ENCODE results near the gene VASP.

Gene VASP

GRCh38 chr19:45492627-45493470, 14.4 kb upstream of the VASP start:
- TF ChIP-seq CTCF (IDR thresholded peaks at IDR 0.05; ENCODE audit: low read depth, low read length), result no peak
- no peak for DNase-seq

GRCh38 chr19:45494261-45494916, 12.9 kb upstream of the VASP start:
- peaks cover 21% of the 10 kb centered on the region for H3K36me3 ChIP-seq
- H3K4me1 ChIP-seq, result peaks cover 5% of the 10 kb centered on the region
- no peaks in the 10 kb centered on the region for H3K27me3 ChIP-seq
- no peak for DNase-seq
- H3K4me3 ChIP-seq (ENCODE audit: low read depth, low read length), result no peak overlapping the region
- TF ChIP-seq CTCF (IDR thresholded peaks at IDR 0.05; ENCODE audit: low read depth, low read length), result no peak
- no peaks in the 10 kb centered on the region; the same call in 1 of the 2 replicates for H3K9me3 ChIP-seq

More at GRCh38 chr19:45492627-45493470, 14.4 kb upstream of the VASP start:
- no peaks in the 10 kb centered on the region for H3K9me3 ChIP-seq
- no peaks in the 10 kb centered on the region for H3K4me1 ChIP-seq
- H3K27me3 ChIP-seq, result no peaks in the 10 kb centered on the region
- no peak overlapping the region for H3K4me3 ChIP-seq (ENCODE audit: low read depth, low read length)
- H3K36me3 ChIP-seq, result peaks cover 21% of the 10 kb centered on the region

- Histone ChIP-seq H3K36me3 (peaks cover 21% of the 10 kb centered on the region), H3K4me3 (ENCODE audit: low read depth, low read length) (peak overlapping the region; percentile 6; the same call in 1 of the 2 replicates), H3K9me3 (no peaks in the 10 kb centered on the region; the same call in 1 of the 2 replicates), H3K4me1 (peaks cover 6% of the 10 kb centered on the region), H3K27me3 (no peaks in the 10 kb centered on the region)
- TF ChIP-seq CTCF (IDR thresholded peaks at IDR 0.05; ENCODE audit: low read depth, low read length), result no peak
- no peak for DNase-seq
Measured at GRCh38 chr19:45495178-45495577, 12.1 kb upstream of the VASP start.

- no peak for TF ChIP-seq CTCF (IDR thresholded peaks at IDR 0.05; ENCODE audit: low read depth, low read length)
- H3K4me1 ChIP-seq, result peaks cover 6% of the 10 kb centered on the region
- H3K4me3 ChIP-seq (ENCODE audit: low read depth, low read length), result peak overlapping the region; percentile 80
- H3K27me3 ChIP-seq, result no peaks in the 10 kb centered on the region
- peaks cover 21% of the 10 kb centered on the region for H3K36me3 ChIP-seq
- H3K9me3 ChIP-seq, result no peaks in the 10 kb centered on the region; the same call in 1 of the 2 replicates
- peak; percentile 48 for DNase-seq
Measured at GRCh38 chr19:45496349-45496953, 10.8 kb upstream of the VASP start.

- no peak for DNase-seq
- H3K4me3 ChIP-seq (ENCODE audit: low read depth, low read length), result no peak overlapping the region
- peaks cover 6% of the 10 kb centered on the region for H3K4me1 ChIP-seq
- no peaks in the 10 kb centered on the region for H3K27me3 ChIP-seq
- H3K36me3 ChIP-seq, result peaks cover 21% of the 10 kb centered on the region
- H3K9me3 ChIP-seq, result no peaks in the 10 kb centered on the region; the same call in 1 of the 2 replicates
- TF ChIP-seq CTCF (IDR thresholded peaks at IDR 0.05; ENCODE audit: low read depth, low read length), result no peak
Measured at GRCh38 chr19:45497791-45498190, 9.5 kb upstream of the VASP start.
